ENCODE measurements around the gene TRIM47. TPM values are rescaled to one million over a fixed set of nuclear protein-coding genes. Genes with fewer than 3 reads are reported as not detected.

Gene TRIM47
- total and polyA plus RNA-seq, 2 of the 13 experiments (the other 11 are each of a cell fraction or from before 2014, with no cell fraction given), result 33.5 to 82.0 TPM

GRCh38 chr17:75843577-75844529 lies 34.5 kb downstream of the TRIM47 start, which contains the start of gene UNC13D (continued):
- TF ChIP-seq YY1 (IDR thresholded peaks at IDR 0.05; ENCODE audit: insufficient read depth, insufficient replicate concordance, low read depth, low read length), result no peak
- no peak for TF ChIP-seq EZH2 (conservative IDR thresholded peaks at IDR 0.05; ENCODE audit: low read depth, low read length)
- peak; percentile 13; the same call in 1 of the 2 replicates for TF ChIP-seq RXRB (CRISPR knock-in tag; IDR thresholded peaks at IDR 0.05; ENCODE audit: borderline replicate concordance)
- TF ChIP-seq ZBTB38 (CRISPR knock-in tag; IDR thresholded peaks at IDR 0.05), result peak; percentile 83
- no peak for TF ChIP-seq MTF1 (CRISPR knock-in tag; IDR thresholded peaks at IDR 0.05)
- peak; percentile 71 for TF ChIP-seq NRL (CRISPR knock-in tag; IDR thresholded peaks at IDR 0.05; ENCODE audit: borderline replicate concordance)
- TF ChIP-seq KIAA2018 (CRISPR knock-in tag; IDR thresholded peaks at IDR 0.05; ENCODE audit: borderline replicate concordance), result no peak
- TF ChIP-seq ZNF33A (CRISPR knock-in tag; IDR thresholded peaks at IDR 0.05; ENCODE audit: borderline replicate concordance), result no peak; the same call in 1 of the 2 replicates
- TF ChIP-seq ZNF891 (CRISPR knock-in tag; IDR thresholded peaks at IDR 0.05), result peak; percentile 90
- TF ChIP-seq MXD4 (CRISPR knock-in tag; IDR thresholded peaks at IDR 0.05), result no peak; the same call in 1 of the 2 replicates
- TF ChIP-seq ZGPAT (CRISPR knock-in tag; IDR thresholded peaks at IDR 0.05), result peak; percentile 69
- TF ChIP-seq KAT7 (CRISPR knock-in tag; IDR thresholded peaks at IDR 0.05; ENCODE audit: borderline replicate concordance), result no peak; the same call in 1 of the 2 replicates
- TF ChIP-seq MAFK (conservative IDR thresholded peaks at IDR 0.05 in 1 of 2, IDR thresholded peaks at IDR 0.05 in 1 of 2; ENCODE audit: low read length in 2 of 2), result no peak
- TF ChIP-seq EHMT2 (IDR thresholded peaks at IDR 0.05; ENCODE audit: borderline replicate concordance, low read depth, low read length), result no peak
- TF ChIP-seq TRIM24 (CRISPR knock-in tag; IDR thresholded peaks at IDR 0.05), result no peak
- peak; percentile 83 for TF ChIP-seq ZNF501 (CRISPR knock-in tag; IDR thresholded peaks at IDR 0.05)
- TF ChIP-seq AGO2 (optimal IDR thresholded peaks at IDR 0.05; ENCODE audit: low read depth, low read length), result peak; percentile 51
- peak; percentile 18; the same call in 1 of the 2 replicates for TF ChIP-seq ZNF580 (CRISPR knock-in tag; IDR thresholded peaks at IDR 0.05; ENCODE audit: borderline replicate concordance, low read depth)
- TF ChIP-seq SPEN (CRISPR knock-in tag; IDR thresholded peaks at IDR 0.05; ENCODE audit: low read depth), result no peak; the same call in none of the 2 replicates

All from HepG2 (cell line).